SU-DHL-6 (cell line): Measurements from ENCODE around the gene MYO7A.

Experiments used
- CTCF ChIP-seq: fragments of 200-600 bp; sonication (generic); IDR thresholded peaks from one replicate; pipeline ENCODE4 v1.5.1; 2017; ENCODE audit warnings: antibody characterized with exemption, mild to moderate bottlenecking, low read length, moderate library complexity; ENCODE audit not compliant: insufficient read depth, poor library complexity, severe bottlenecking
- EZH2phosphoT487 ChIP-seq: fragments of 200-600 bp; sonication (generic), shearing (Covaris generic); conservative IDR thresholded peaks from 2 replicates; pipeline ENCODE4 v1.6.1; 2018; ENCODE audit warnings: mild to moderate bottlenecking, antibody characterized with exemption, low read length, moderate library complexity, mixed read lengths

GRCh38 chr11:77088236-77089003 lies 39.6 kb upstream of the MYO7A start:
- TF ChIP-seq CTCF (no peak), EZH2phosphoT487 (no peak)
